IMR-90 (cell line): ENCODE measurements around the gene OR4E1.

ENCODE experiments used
- CEBPB ChIP-seq: IDR thresholded peaks from 2 replicates; pipeline ENCODE4 v1.6.1; 2012; ENCODE audit warnings: low read depth, low read length, improper control_type of control experiment
- CTCF ChIP-seq: conservative IDR thresholded peaks from 2 replicates; pipeline ENCODE4 v1.5.1; 2012; ENCODE audit warnings: mild to moderate bottlenecking, low read depth, low read length, improper control_type of control experiment
- ELK1 ChIP-seq: fragments of 150-350 bp; IDR thresholded peaks from 2 replicates; pipeline ENCODE4 v1.6.1; 2016; ENCODE audit warnings: low read depth, mild to moderate bottlenecking, low read length, moderate library complexity, borderline replicate concordance
- FOS ChIP-seq: fragments of 150-350 bp; IDR thresholded peaks from 2 replicates; pipeline ENCODE4 v1.6.1; 2016; ENCODE audit warnings: low read depth, low read length
- MXI1 ChIP-seq: IDR thresholded peaks from 2 replicates; pipeline ENCODE4 v1.6.1; 2012; ENCODE audit warnings: low read depth, mild to moderate bottlenecking, low read length, moderate library complexity, borderline replicate concordance
- NFE2L2 ChIP-seq: fragments of 150-350 bp; IDR thresholded peaks from 2 replicates; pipeline ENCODE4 v1.6.1; 2016; ENCODE audit warnings: low read depth, mild to moderate bottlenecking, low read length
- POLR2A ChIP-seq: IDR thresholded peaks from 2 replicates; pipeline ENCODE4 v1.6.1; 2012; ENCODE audit warnings: mild to moderate bottlenecking, low read depth, low read length
- RAD21 ChIP-seq: IDR thresholded peaks from 2 replicates; pipeline ENCODE4 v1.6.1; 2012; ENCODE audit warnings: low read length, improper control_type of control experiment
- RCOR1 ChIP-seq: IDR thresholded peaks from 2 replicates; pipeline ENCODE4 v1.6.1; 2012; ENCODE audit warnings: mild to moderate bottlenecking, low read length, improper control_type of control experiment; ENCODE audit not compliant: insufficient replicate concordance
- RFX5 ChIP-seq: IDR thresholded peaks from 2 replicates; pipeline ENCODE4 v1.8.0; 2012; ENCODE audit warnings: low read depth, mild to moderate bottlenecking, low read length, moderate library complexity
- SMC3 ChIP-seq: fragments of 150-350 bp; IDR thresholded peaks from 2 replicates; pipeline ENCODE4 v1.6.1; 2016; ENCODE audit warnings: low read depth, mild to moderate bottlenecking, antibody characterized with exemption, low read length, moderate library complexity
- USF2 ChIP-seq: fragments of 150-350 bp; IDR thresholded peaks from 2 replicates; pipeline ENCODE4 v1.6.1; 2017; ENCODE audit warnings: mild to moderate bottlenecking, antibody characterized with exemption, low read length, low read depth

GRCh38 chr14:21656980-21657379, 16.6 kb downstream of the OR4E1 start:
- no peak for TF ChIP-seq SMC3
- no peak for TF ChIP-seq RFX5
- no peak for TF ChIP-seq POLR2A
- no peak for TF ChIP-seq NFE2L2
- no peak for TF ChIP-seq CTCF
- TF ChIP-seq CEBPB, result no peak
- TF ChIP-seq ELK1, result no peak
- no peak for TF ChIP-seq RCOR1
- no peak for TF ChIP-seq USF2
- TF ChIP-seq MXI1, result no peak
- TF ChIP-seq FOS, result no peak
- no peak for TF ChIP-seq RAD21
